BE2C (cell line): ENCODE measurements around the gene SINHCAF.
A peak's percentile ranks its signal among the peaks of the same experiment; 100 is the strongest.

Experiments
- DNase-seq: peaks from one replicate; pipeline ENCODE4 v3.0.0-alpha.2; 2020
- H3K27me3 ChIP-seq: fragments of 250-450 bp; sonication (Bioruptor Pico); 2 replicates; pipeline ENCODE4 v1.5.1; 2020; ENCODE audit warnings: mild to moderate bottlenecking
- H3K36me3 ChIP-seq: fragments of 250-450 bp; sonication (Bioruptor Pico); 2 replicates; pipeline ENCODE4 v1.5.1; 2020; ENCODE audit warnings: mild to moderate bottlenecking
- H3K4me1 ChIP-seq: fragments of 250-450 bp; sonication (Bioruptor Pico); 2 replicates; pipeline ENCODE4 v1.5.1; 2020
- H3K4me3 ChIP-seq: 2 replicates; pipeline ENCODE4 v1.5.1; 2011; ENCODE audit warnings: low read depth, low read length
- H3K9me3 ChIP-seq: fragments of 250-450 bp; sonication (Bioruptor Pico); 2 replicates; pipeline ENCODE4 v1.5.1; 2020
- CTCF ChIP-seq: IDR thresholded peaks from 2 replicates; pipeline ENCODE4 v1.5.1; 2012; ENCODE audit warnings: mild to moderate bottlenecking, low read depth, low read length

SINHCAF gene

DNA sequence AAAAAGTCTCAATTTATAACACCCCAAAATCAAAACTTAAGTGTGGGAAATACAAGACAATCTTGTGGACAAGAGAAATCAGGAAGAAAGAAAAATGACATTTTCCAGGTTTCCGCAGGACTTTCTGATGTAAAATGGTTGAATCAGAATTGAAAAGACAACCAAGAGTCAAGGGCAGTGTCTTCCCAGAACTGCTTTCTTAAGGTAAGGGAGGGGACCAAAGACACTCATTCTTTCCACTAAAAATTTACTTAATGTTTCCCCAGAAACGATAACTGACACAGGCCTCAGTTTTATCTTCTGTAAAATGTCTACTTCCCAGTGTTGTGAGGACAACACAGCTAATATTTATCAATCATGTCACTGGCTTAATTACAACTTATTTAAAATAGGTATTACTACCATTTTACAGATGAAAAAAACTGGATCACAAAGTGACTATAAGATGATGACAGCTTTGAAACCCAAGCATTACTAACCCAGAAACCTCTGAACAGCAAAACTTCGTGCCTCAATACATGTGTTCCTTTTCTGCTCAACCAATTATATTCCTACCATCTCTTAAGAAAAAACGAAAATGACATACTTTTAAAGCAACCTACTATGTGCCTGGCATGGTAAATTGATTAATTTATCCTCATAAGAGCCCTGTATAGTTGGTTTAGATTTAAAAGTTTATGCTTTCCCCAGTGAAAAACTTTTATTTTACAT, 4.6 kb downstream of the SINHCAF start:
- peaks cover 13% of the 10 kb centered on the region for H3K4me1 ChIP-seq
- H3K27me3 ChIP-seq, result no peaks in the 10 kb centered on the region
- H3K36me3 ChIP-seq, result peaks cover 13% of the 10 kb centered on the region
- TF ChIP-seq CTCF, result no peak
- H3K9me3 ChIP-seq, result no peaks in the 10 kb centered on the region
- no peak overlapping the region for H3K4me3 ChIP-seq
- no peak for DNase-seq

- no peak for DNase-seq
- H3K9me3 ChIP-seq, result no peaks in the 10 kb centered on the region
- H3K4me1 ChIP-seq, result peaks cover 13% of the 10 kb centered on the region
These were observed 7.2 kb downstream of the SINHCAF start for GRCh38 chr12:31318657-31319269.

GRCh38 chr12:31317471-31318395, 8.2 kb downstream of the SINHCAF start:
- Histone ChIP-seq H3K4me3 (peak overlapping the region; percentile 11), H3K27me3 (no peaks in the 10 kb centered on the region), H3K9me3 (no peaks in the 10 kb centered on the region), H3K36me3 (peaks cover 5% of the 10 kb centered on the region), H3K4me1 (peaks cover 11% of the 10 kb centered on the region)
- DNase-seq, result no peak
- TF ChIP-seq CTCF, result no peak

More at GRCh38 chr12:31318657-31319269, 7.2 kb downstream of the SINHCAF start:
- H3K4me3 ChIP-seq, result no peak overlapping the region
- H3K36me3 ChIP-seq, result peaks cover 4% of the 10 kb centered on the region
- TF ChIP-seq CTCF, result no peak
- H3K27me3 ChIP-seq, result no peaks in the 10 kb centered on the region

DNA sequence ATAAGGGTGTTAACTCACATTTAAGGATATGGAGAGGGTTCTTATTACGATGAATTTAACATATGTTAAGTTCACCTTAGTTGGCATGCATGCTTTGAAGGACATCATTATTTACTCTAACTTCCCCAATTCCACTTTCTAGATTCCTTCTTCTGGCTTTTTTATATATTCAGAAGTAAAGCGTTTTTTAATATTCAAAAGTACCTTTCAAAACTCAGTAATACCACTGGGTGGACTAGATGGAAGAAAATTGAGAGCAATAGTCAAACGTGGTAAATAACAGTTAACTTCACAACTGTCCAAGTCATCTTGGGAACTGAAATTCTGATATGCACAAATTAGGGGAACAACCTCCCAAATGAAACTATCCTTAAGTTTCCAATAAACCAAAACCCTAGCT, 9.1 kb downstream of the SINHCAF start:
- H3K4me1 ChIP-seq, result peaks cover 10% of the 10 kb centered on the region
- no peak for DNase-seq

GRCh38 chr12:31315784-31316465, 10.0 kb downstream of the SINHCAF start:
- Histone ChIP-seq H3K27me3 (no peaks in the 10 kb centered on the region), H3K9me3 (no peaks in the 10 kb centered on the region), H3K4me1 (peaks cover 8% of the 10 kb centered on the region), H3K36me3 (peaks cover 21% of the 10 kb centered on the region), H3K4me3 (no peak overlapping the region)
- DNase-seq, result no peak
- TF ChIP-seq CTCF, result no peak

More for the DNA sequence above, 9.1 kb downstream of the SINHCAF start:
- H3K4me3 ChIP-seq, result no peak overlapping the region
- no peak for TF ChIP-seq CTCF
- no peaks in the 10 kb centered on the region for H3K9me3 ChIP-seq
- H3K27me3 ChIP-seq, result no peaks in the 10 kb centered on the region
- peaks cover 12% of the 10 kb centered on the region for H3K36me3 ChIP-seq
